Stomach (tissue), 4 donors: ENCODE data around the gene PEX10.

Source experiments
- CTCF ChIP-seq, 7 experiments: fragments of 450-650 bp in 4 of 7; fragments of 200-600 bp in 3 of 7; sonication (generic) in 3 of 7; IDR thresholded peaks; one replicate each; pipeline ENCODE4 v1.5.1; 2016 to 2019; ENCODE audit warnings: antibody characterized with exemption in 7 of 7, control low read depth in 2 of 7, mild to moderate bottlenecking in 1 of 7
- EP300 ChIP-seq: sonication (generic); formaldehyde crosslinking; IDR thresholded peaks from one replicate; pipeline ENCODE4 v1.6.1; 2017; ENCODE audit warnings: antibody characterized with exemption
- POLR2A ChIP-seq, 4 donors: fragments of 450-650 bp; IDR thresholded peaks; one replicate each; pipeline ENCODE4 v1.6.1; 2016; ENCODE audit warnings: antibody characterized with exemption in 4 of 4, control low read depth in 2 of 4, mild to moderate bottlenecking in 1 of 4, moderate library complexity in 1 of 4
- POLR2AphosphoS5 ChIP-seq, 3 donors: sonication (generic); formaldehyde crosslinking; IDR thresholded peaks; one replicate each; pipeline ENCODE4 v1.6.1; 2016; ENCODE audit warnings: antibody characterized with exemption in 3 of 3

DNA sequence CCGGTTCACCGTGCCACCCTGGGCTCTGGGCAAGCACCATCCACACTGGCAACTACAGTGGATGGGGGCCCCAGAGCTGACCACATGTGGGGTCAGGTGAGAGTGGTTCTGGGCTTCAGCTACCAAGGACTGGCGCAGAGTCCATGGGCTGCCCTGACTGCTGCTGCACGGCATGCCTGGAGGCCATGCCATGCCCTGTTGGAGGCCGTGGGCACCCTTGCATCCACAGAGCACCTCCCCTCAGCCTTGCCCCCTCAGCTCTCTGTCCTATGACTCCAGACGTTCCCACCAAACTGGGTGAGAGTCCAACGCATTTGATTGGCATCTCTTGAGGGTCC is 36.5 kb downstream of the PEX10 start:
- TF ChIP-seq CTCF (IDR thresholded peaks at IDR 0.05) (no peak), EP300 (no peak), POLR2A (IDR thresholded peaks at IDR 0.05) (no peak), POLR2AphosphoS5 (IDR thresholded peaks at IDR 0.05) (no peak)
